Liver (tissue), 9 donors: Measurements from ENCODE around the gene VAMP1. TPM values are rescaled to one million over a fixed set of nuclear protein-coding genes. Genes with fewer than 3 reads are reported as not detected.

ENCODE experiments used
- DNase-seq: peaks from one replicate; pipeline ENCODE4 v3.0.0-alpha.2; 2017; ENCODE audit warnings: low spot score
- H3K27ac ChIP-seq, 2 donors: one replicate each; pipeline ENCODE4 v1.7.0; 2013; ENCODE audit warnings: inconsistent platforms in 2 of 2, low read length in 2 of 2, control low read depth in 1 of 2, low read depth in 1 of 2, mild to moderate bottlenecking in 1 of 2
- H3K27me3 ChIP-seq, 4 donors: one replicate each; pipeline versions ENCODE4 v1.6.1 to v1.7.0; 2013; ENCODE audit warnings: low read length in 3 of 4, inconsistent platforms in 1 of 4, mild to moderate bottlenecking in 1 of 4, moderate library complexity in 1 of 4; ENCODE audit not compliant: control insufficient read depth in 4 of 4, insufficient read depth in 4 of 4
- H3K36me3 ChIP-seq, 4 donors: one replicate each; pipeline versions ENCODE4 v1.6.1 to v1.7.0; 2013; ENCODE audit warnings: low read length in 3 of 4, mild to moderate bottlenecking in 3 of 4, low read depth in 1 of 4, moderate library complexity in 1 of 4; ENCODE audit not compliant: control insufficient read depth in 4 of 4, insufficient read depth in 3 of 4
- H3K4me1 ChIP-seq, 4 donors: one replicate each; pipeline versions ENCODE4 v1.6.1 to v1.7.0; 2013; ENCODE audit warnings: low read length in 3 of 4, mild to moderate bottlenecking in 3 of 4, moderate library complexity in 1 of 4; ENCODE audit not compliant: control insufficient read depth in 4 of 4, insufficient read depth in 4 of 4
- H3K4me3 ChIP-seq, 3 donors: one replicate each; pipeline versions ENCODE4 v1.6.1 to v1.7.0; 2013; ENCODE audit warnings: low read length in 3 of 3, control low read depth in 1 of 3, low read depth in 1 of 3, mild to moderate bottlenecking in 1 of 3
- H3K9ac ChIP-seq, 2 donors: one replicate each; pipeline ENCODE4 v1.7.0; 2013; ENCODE audit warnings: low read length in 2 of 2, mild to moderate bottlenecking in 2 of 2, moderate library complexity in 2 of 2, control low read depth in 1 of 2, low read depth in 1 of 2
- H3K9me3 ChIP-seq, 4 donors: one replicate each; pipeline versions ENCODE4 v1.6.1 to v1.7.0; 2013; ENCODE audit warnings: low read length in 3 of 4; ENCODE audit not compliant: control insufficient read depth in 4 of 4
- ATF3 ChIP-seq: IDR thresholded peaks from 2 replicates; pipeline ENCODE4 v1.6.1; 2016; ENCODE audit warnings: antibody characterized with exemption
- CTCF ChIP-seq: fragments of 150-350 bp; IDR thresholded peaks from 2 replicates; pipeline ENCODE4 v1.5.1; 2017; ENCODE audit warnings: improper control_type of control experiment, low read depth, low read length; ENCODE audit not compliant: missing input control
- EGR1 ChIP-seq, 2 donors: IDR thresholded peaks; 2 replicates each; pipeline ENCODE4 v1.6.1; 2016 to 2018; ENCODE audit warnings: antibody characterized with exemption in 2 of 2, low read depth in 2 of 2
- FOXA1 ChIP-seq: IDR thresholded peaks from 2 replicates; pipeline ENCODE4 v1.6.1; 2016; ENCODE audit warnings: antibody characterized with exemption
- FOXA2 ChIP-seq: IDR thresholded peaks from 2 replicates; pipeline ENCODE4 v1.6.1; 2016; ENCODE audit warnings: antibody characterized with exemption
- GABPA ChIP-seq, 2 donors: IDR thresholded peaks in 1 of 2; conservative IDR thresholded peaks in 1 of 2; 2 replicates each; pipeline ENCODE4 v1.6.1; 2016; ENCODE audit warnings: antibody characterized with exemption in 2 of 2, mild to moderate bottlenecking in 1 of 2, moderate library complexity in 1 of 2
- HNF4G ChIP-seq: IDR thresholded peaks from 2 replicates; pipeline ENCODE4 v1.6.1; 2016; ENCODE audit warnings: antibody characterized with exemption
- JUND ChIP-seq, 2 donors: IDR thresholded peaks; 2 replicates each; pipeline ENCODE4 v1.6.1; 2016; ENCODE audit warnings: antibody characterized with exemption in 2 of 2
- MAX ChIP-seq: IDR thresholded peaks from 2 replicates; pipeline ENCODE4 v1.6.1; 2016; ENCODE audit warnings: antibody characterized with exemption
- NR2F2 ChIP-seq: IDR thresholded peaks from 2 replicates; pipeline ENCODE4 v1.6.1; 2016; ENCODE audit warnings: antibody characterized with exemption
- RAD21 ChIP-seq, 2 donors: IDR thresholded peaks; 2 replicates each; pipeline ENCODE4 v1.6.1; 2016; ENCODE audit warnings: antibody characterized with exemption in 2 of 2, mild to moderate bottlenecking in 2 of 2
- REST ChIP-seq: IDR thresholded peaks from 2 replicates; pipeline ENCODE4 v1.6.1; 2016; ENCODE audit warnings: antibody characterized with exemption, mild to moderate bottlenecking
- RXRA ChIP-seq, 2 donors: IDR thresholded peaks; 2 replicates each; pipeline ENCODE4 v1.6.1; 2017 to 2018; ENCODE audit warnings: antibody characterized with exemption in 2 of 2, mild to moderate bottlenecking in 1 of 2
- SP1 ChIP-seq: IDR thresholded peaks from 2 replicates; pipeline ENCODE4 v1.6.1; 2018; ENCODE audit warnings: antibody characterized with exemption, mild to moderate bottlenecking
- TAF1 ChIP-seq: conservative IDR thresholded peaks from 2 replicates; pipeline ENCODE4 v1.6.1; 2016; ENCODE audit warnings: antibody characterized with exemption, mild to moderate bottlenecking
- YY1 ChIP-seq: IDR thresholded peaks from 2 replicates; pipeline ENCODE4 v1.6.1; 2016; ENCODE audit warnings: antibody characterized with exemption, mild to moderate bottlenecking
- ZBTB33 ChIP-seq: IDR thresholded peaks from 2 replicates; pipeline ENCODE4 v1.6.1; 2016; ENCODE audit warnings: antibody characterized with exemption
- WGBS: extraction: QIAGEN DNeasy Blood & Tissue Kit; methylation state at CpG from one replicate; pipeline ENCODE4 v1.1.7; 2013; 5-methylcytosine and 5-hydroxymethylcytosine counted together
- polyA plus RNA-seq, 2 donors: library from polyadenylated mRNA; stranded (reverse) in 1 of 2; unstranded in 1 of 2; fragments of 200-250 nt in 1 of 2; fragments of >200 nt in 1 of 2; fragmentation: Nextera tagmentation in 1 of 2; extraction: Ambion mirVana in 1 of 2; gene quantifications; one replicate each; pipeline versions ENCODE4 v1.2.1 to v1.2.3, GENCODE V29; 2013 to 2015
- total RNA-seq, 2 donors: library from RNA; depleted of rRNA; stranded (reverse); fragments of >200 nt; gene quantifications; one replicate each; pipeline ENCODE4 v1.2.3, GENCODE V29; 2014
- donor health status: healthy.
- donor health status: healthy.
- donor health status: healthy.
- donor health status: healthy.
- donor health status: healthy.

Gene VAMP1
- total and polyA plus RNA-seq, 4 donors: 2.4 to 6.4 (median 5.0) TPM

GRCh38 chr12:6444031-6444430 is 26.4 kb downstream of the VAMP1 start:
- Histone ChIP-seq H3K27ac (no peak overlapping the region), H3K9ac (no peak overlapping the region), H3K9me3 (no peaks in the 10 kb centered on the region), H3K4me1 (no peaks in the 10 kb centered on the region), H3K36me3 (peaks cover 3 to 11% (median 4%) of the 10 kb centered on the region in 4 donors), H3K27me3 (no peaks in the 10 kb centered on the region), H3K4me3 (no peak overlapping the region)
- TF ChIP-seq NR2F2: no peak
- WGBS: 89% methylated on average over 4 of the region's 4 CpGs
- DNase-seq: no peak

GRCh38 chr12:6443361-6443983 is 27.0 kb downstream of the VAMP1 start:
- TF ChIP-seq HNF4G: no peak
- no peak for TF ChIP-seq TAF1
- no peak for TF ChIP-seq NR2F2
- no peak for TF ChIP-seq ATF3
- TF ChIP-seq FOXA1: no peak
- TF ChIP-seq REST: no peak
- TF ChIP-seq CTCF: no peak
- TF ChIP-seq SP1: no peak
- no peak for TF ChIP-seq EGR1 (IDR thresholded peaks at IDR 0.05; ENCODE audit: low read depth in 2 of 2)
- TF ChIP-seq ZBTB33: no peak
- no peak for TF ChIP-seq MAX
- no peak for TF ChIP-seq YY1
- TF ChIP-seq JUND (IDR thresholded peaks at IDR 0.05): no peak
- TF ChIP-seq RXRA (IDR thresholded peaks at IDR 0.05): no peak
- no peak for TF ChIP-seq FOXA2
- no peak for TF ChIP-seq RAD21 (IDR thresholded peaks at IDR 0.05)
- TF ChIP-seq GABPA (IDR thresholded peaks at IDR 0.05 in 1 of 2, conservative IDR thresholded peaks at IDR 0.05 in 1 of 2): no peak
- Histone ChIP-seq H3K27me3 (no peaks in the 10 kb centered on the region), H3K4me1 (no peaks in the 10 kb centered on the region), H3K36me3 (peaks cover 3 to 11% (median 4%) of the 10 kb centered on the region in 4 donors), H3K4me3 (no peak overlapping the region), H3K9me3 (no peaks in the 10 kb centered on the region), H3K9ac (no peak overlapping the region), H3K27ac (no peak overlapping the region)
- no peak for DNase-seq
- WGBS: 73% methylated on average over 9 of the region's 9 CpGs
